Measurements from ENCODE around the gene ATP7B.

DNA sequence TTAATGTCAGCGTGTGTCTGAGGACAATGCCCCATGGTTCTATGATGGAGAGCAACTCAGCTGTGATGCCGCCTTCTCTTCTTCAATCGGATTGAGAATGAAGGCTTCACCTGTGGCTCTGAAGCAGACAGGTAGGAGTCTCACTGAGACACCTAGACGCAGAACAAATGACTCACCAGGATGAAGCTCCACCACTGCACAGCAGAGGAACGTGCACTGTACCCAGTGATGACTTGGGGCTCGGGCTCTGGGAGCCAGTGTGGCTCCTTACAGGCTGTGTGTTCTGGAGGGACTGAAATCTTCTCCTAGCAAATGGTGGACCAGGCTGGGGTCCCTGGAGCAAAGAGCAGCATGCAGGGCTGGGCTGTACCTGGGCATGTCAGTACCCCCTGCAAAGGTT, 105.5 kb downstream of the ATP7B start:
- TF ChIP-seq CTCF (IDR thresholded peaks at IDR 0.05; ENCODE audit: low read depth, low read length): no peak
- no peak for TF ChIP-seq POLR2A (IDR thresholded peaks at IDR 0.05; ENCODE audit: extremely low read depth, insufficient read length)
- no peak for TF ChIP-seq MYC (IDR thresholded peaks at IDR 0.05; ENCODE audit: low read depth, low read length)
